NCI-H2196 (cell line): ENCODE results near the gene AGPAT2.

Experiments used
- DNase-seq: peaks from one replicate; lab custom pipeline; 2025; ENCODE audit not compliant: unreplicated experiment; lab: John Stamatoyannopoulos, UW

Gene AGPAT2

GRCh38 chr9:136627703-136628102, 59.6 kb downstream of the AGPAT2 start:
- no peak for DNase-seq

GRCh38 chr9:136626740-136627642, 60.3 kb downstream of the AGPAT2 start:
- no peak for DNase-seq

GRCh38 chr9:136626066-136626725, 61.1 kb downstream of the AGPAT2 start:
- DNase-seq: no peak

GRCh38 chr9:136625101-136626065, 61.9 kb downstream of the AGPAT2 start:
- peak; percentile 31 for DNase-seq

- no peak for DNase-seq
These were observed 62.9 kb downstream of the AGPAT2 start for GRCh38 chr9:136624184-136624951.

GRCh38 chr9:136623842-136624183, 63.4 kb downstream of the AGPAT2 start:
- no peak for DNase-seq
